CD8-positive, alpha-beta memory T cell (primary cell): ENCODE measurements around the gene RYR3. TPM values are rescaled to one million over a fixed set of nuclear protein-coding genes. Genes with fewer than 3 reads are reported as not detected.

Source experiments
- CTCF ChIA-PET: fragments of 350-600 bp; sonication (Branson Sonifier 250); formaldehyde crosslinking; loops from one replicate; lab custom pipeline; 2021; ENCODE audit warnings: antibody characterized with exemption; lab: Charles Lee
- POLR2A ChIA-PET: fragments of 350-600 bp; sonication (Branson Sonifier 250); formaldehyde crosslinking; loops from one replicate; lab custom pipeline; 2021; ENCODE audit warnings: antibody characterized with exemption; lab: Charles Lee
- DNase-seq, 5 donors: peaks; one replicate each; pipeline versions ENCODE4 v3.0.0 to v3.0.0-alpha.2; 2020 to 2022; ENCODE audit warnings: mixed read lengths in 1 of 5
- H3K27ac ChIP-seq: one replicate; pipeline ENCODE4 v1.7.0; 2013; ENCODE audit warnings: low read depth, mild to moderate bottlenecking, low read length, moderate library complexity
- H3K27me3 ChIP-seq: 2 replicates; pipeline ENCODE4 v1.7.0; 2013; ENCODE audit warnings: low read length, mild to moderate bottlenecking; ENCODE audit not compliant: insufficient read depth, poor library complexity, severe bottlenecking
- H3K36me3 ChIP-seq: 2 replicates; pipeline ENCODE4 v1.7.0; 2013; ENCODE audit warnings: mild to moderate bottlenecking, low read length, moderate library complexity; ENCODE audit not compliant: insufficient read depth
- H3K4me1 ChIP-seq: 2 replicates; pipeline ENCODE4 v1.7.0; 2013; ENCODE audit warnings: mild to moderate bottlenecking, low read length, moderate library complexity; ENCODE audit not compliant: insufficient read depth
- H3K4me3 ChIP-seq: 2 replicates; pipeline ENCODE4 v1.7.0; 2013; ENCODE audit warnings: mild to moderate bottlenecking, low read length
- H3K9me3 ChIP-seq: 2 replicates; pipeline ENCODE4 v1.7.0; 2013; ENCODE audit warnings: mild to moderate bottlenecking, low read length
- H3K27ac Mint-ChIP-seq, 8 donors: one replicate each; pipeline ENCODE4 v1.8.0; 2020 to 2021; ENCODE audit warnings: mixed read lengths in 8 of 8, mild to moderate bottlenecking in 6 of 8, inconsistent platforms in 3 of 8, moderate library complexity in 3 of 8
- H3K27me3 Mint-ChIP-seq, 2 donors: one replicate each; pipeline ENCODE4 v1.8.0; 2020 to 2021; ENCODE audit warnings: mixed read lengths in 2 of 2, mild to moderate bottlenecking in 1 of 2, moderate library complexity in 1 of 2
- H3K36me3 Mint-ChIP-seq, 3 donors: one replicate each; pipeline ENCODE4 v1.8.0; 2020 to 2021; ENCODE audit warnings: mixed read lengths in 3 of 3, inconsistent platforms in 1 of 3, mild to moderate bottlenecking in 1 of 3
- H3K4me1 Mint-ChIP-seq, 3 donors: one replicate each; pipeline ENCODE4 v1.8.0; 2020 to 2021; ENCODE audit warnings: mixed read lengths in 3 of 3, inconsistent platforms in 1 of 3, mild to moderate bottlenecking in 1 of 3
- H3K4me3 Mint-ChIP-seq, 7 donors: one replicate each; pipeline ENCODE4 v1.8.0; 2020 to 2021; ENCODE audit warnings: mixed read lengths in 7 of 7, mild to moderate bottlenecking in 6 of 7, moderate library complexity in 4 of 7, inconsistent platforms in 2 of 7
- H3K9me3 Mint-ChIP-seq, 5 donors: one replicate each; pipeline ENCODE4 v1.8.0; 2020 to 2022; ENCODE audit warnings: mixed read lengths in 5 of 5, mild to moderate bottlenecking in 3 of 5, moderate library complexity in 2 of 5, inconsistent platforms in 1 of 5
- polyA plus RNA-seq: library from polyadenylated mRNA; unstranded; fragments of 300-500 nt; fragmentation: Illumina TruSeq; gene quantifications from one replicate; pipeline ENCODE4 v1.2.3, GENCODE V29; 2021
- total RNA-seq, 2 experiments: library from RNA; stranded (reverse); gene quantifications; one replicate each; pipeline ENCODE4 v1.2.3, GENCODE V29; 2021

RYR3 gene
- total and polyA plus RNA-seq, 3 experiments from 2014 or later, result 0.08 TPM; not detected in 2

DNA sequence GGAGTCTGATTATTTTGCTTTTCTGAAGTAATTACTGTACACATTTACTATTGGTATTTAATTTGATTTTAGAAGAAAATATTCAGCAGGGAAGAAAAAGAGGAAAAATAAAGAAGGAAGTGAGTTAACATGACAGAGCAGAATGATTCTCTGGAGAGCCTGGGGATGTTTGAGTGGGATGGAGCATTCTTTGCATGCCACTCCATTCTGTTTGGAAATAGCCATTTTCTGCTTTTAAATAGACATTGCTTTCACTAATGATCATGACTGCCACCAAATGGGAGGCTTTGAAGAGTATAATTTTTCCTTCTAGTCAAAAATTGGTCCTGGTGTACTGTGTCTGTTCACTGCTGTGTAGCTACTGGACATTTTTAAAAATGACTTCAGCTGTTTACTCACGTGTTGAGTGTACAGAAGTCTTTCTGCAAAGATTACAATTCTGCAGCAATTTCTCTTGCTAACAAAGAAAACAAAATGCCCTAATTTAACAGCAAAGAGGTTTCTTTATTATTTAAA, 196.1 kb downstream of the RYR3 start:
- DNase-seq, result no peak
- no peaks in the 10 kb centered on the region for H3K9me3 ChIP-seq
- H3K27me3 ChIP-seq, result no peaks in the 10 kb centered on the region
- Mint-ChIP-seq H3K27ac (no peak overlapping the region), H3K27me3 (peaks cover 0 to 6% of the 10 kb centered on the region in 2 donors), H3K36me3 (no peaks in the 10 kb centered on the region), H3K4me3 (no peak overlapping the region), H3K4me1 (no peaks in the 10 kb centered on the region), H3K9me3 (peaks cover 0 to 11% (median 2%) of the 10 kb centered on the region in 5 donors)
- no peaks in the 10 kb centered on the region for H3K36me3 ChIP-seq
- ChIA-PET CTCF (no interaction called here), POLR2A (no interaction called here)
- no peaks in the 10 kb centered on the region for H3K4me1 ChIP-seq
- H3K4me3 ChIP-seq, result no peak overlapping the region
- no peak overlapping the region for H3K27ac ChIP-seq

- Histone ChIP-seq H3K9me3 (no peaks in the 10 kb centered on the region), H3K4me1 (no peaks in the 10 kb centered on the region), H3K4me3 (no peak overlapping the region), H3K27me3 (no peaks in the 10 kb centered on the region), H3K36me3 (no peaks in the 10 kb centered on the region), H3K27ac (no peak overlapping the region)
- H3K27me3 Mint-ChIP-seq, result peaks cover 0 to 2% of the 10 kb centered on the region in 2 donors
- peaks cover 0 to 6% (median 2%) of the 10 kb centered on the region in 5 donors for H3K9me3 Mint-ChIP-seq
- H3K27ac Mint-ChIP-seq, result no peak overlapping the region
- no peak for DNase-seq
- no peaks in the 10 kb centered on the region for H3K4me1 Mint-ChIP-seq
- no peak overlapping the region for H3K4me3 Mint-ChIP-seq
- POLR2A ChIA-PET, result no interaction called here
- H3K36me3 Mint-ChIP-seq, result no peaks in the 10 kb centered on the region
- CTCF ChIA-PET, result no interaction called here
These were observed 197.9 kb downstream of the RYR3 start for GRCh38 chr15:33508703-33509102.

GRCh38 chr15:33515121-33515520, 204.4 kb downstream of the RYR3 start:
- H3K4me3 Mint-ChIP-seq, result no peak overlapping the region
- no peaks in the 10 kb centered on the region for H3K27me3 ChIP-seq
- CTCF ChIA-PET, result no interaction called here
- no peak overlapping the region for H3K27ac Mint-ChIP-seq
- peaks cover 0 to 5% of the 10 kb centered on the region in 2 donors for H3K27me3 Mint-ChIP-seq
- H3K36me3 Mint-ChIP-seq, result no peaks in the 10 kb centered on the region
- no peak overlapping the region for H3K4me3 ChIP-seq
- no peak overlapping the region for H3K27ac ChIP-seq
- peaks cover 0 to 2% (median 0%) of the 10 kb centered on the region in 5 donors for H3K9me3 Mint-ChIP-seq
- H3K4me1 ChIP-seq, result no peaks in the 10 kb centered on the region
- no peaks in the 10 kb centered on the region for H3K9me3 ChIP-seq
- no peaks in the 10 kb centered on the region for H3K36me3 ChIP-seq
- POLR2A ChIA-PET, result no interaction called here
- no peaks in the 10 kb centered on the region for H3K4me1 Mint-ChIP-seq
- DNase-seq, result no peak

GRCh38 chr15:33516563-33516962, 205.8 kb downstream of the RYR3 start:
- no peak overlapping the region for H3K27ac ChIP-seq
- ChIA-PET CTCF (no interaction called here), POLR2A (no interaction called here)
- DNase-seq, result no peak
- no peak overlapping the region for H3K4me3 ChIP-seq
- Mint-ChIP-seq H3K27ac (no peak overlapping the region), H3K36me3 (no peaks in the 10 kb centered on the region), H3K4me1 (no peaks in the 10 kb centered on the region), H3K27me3 (peaks cover 0 to 3% of the 10 kb centered on the region in 2 donors), H3K4me3 (no peak overlapping the region), H3K9me3 (peaks cover 0 to 2% (median 0%) of the 10 kb centered on the region in 5 donors)
- H3K36me3 ChIP-seq, result no peaks in the 10 kb centered on the region
- no peaks in the 10 kb centered on the region for H3K27me3 ChIP-seq
- no peaks in the 10 kb centered on the region for H3K9me3 ChIP-seq
- H3K4me1 ChIP-seq, result no peaks in the 10 kb centered on the region

GRCh38 chr15:33517944-33518343, 207.2 kb downstream of the RYR3 start:
- no peaks in the 10 kb centered on the region for H3K4me1 Mint-ChIP-seq
- peaks cover 0 to 2% (median 0%) of the 10 kb centered on the region in 5 donors for H3K9me3 Mint-ChIP-seq
- Histone ChIP-seq H3K27me3 (no peaks in the 10 kb centered on the region), H3K27ac (no peak overlapping the region), H3K9me3 (no peaks in the 10 kb centered on the region), H3K4me1 (no peaks in the 10 kb centered on the region), H3K36me3 (no peaks in the 10 kb centered on the region), H3K4me3 (no peak overlapping the region)
- ChIA-PET POLR2A (no interaction called here), CTCF (no interaction called here)
- H3K4me3 Mint-ChIP-seq, result no peak overlapping the region
- peaks cover 0 to 3% of the 10 kb centered on the region in 2 donors for H3K27me3 Mint-ChIP-seq
- H3K36me3 Mint-ChIP-seq, result no peaks in the 10 kb centered on the region
- DNase-seq, result no peak
- no peak overlapping the region for H3K27ac Mint-ChIP-seq

DNA sequence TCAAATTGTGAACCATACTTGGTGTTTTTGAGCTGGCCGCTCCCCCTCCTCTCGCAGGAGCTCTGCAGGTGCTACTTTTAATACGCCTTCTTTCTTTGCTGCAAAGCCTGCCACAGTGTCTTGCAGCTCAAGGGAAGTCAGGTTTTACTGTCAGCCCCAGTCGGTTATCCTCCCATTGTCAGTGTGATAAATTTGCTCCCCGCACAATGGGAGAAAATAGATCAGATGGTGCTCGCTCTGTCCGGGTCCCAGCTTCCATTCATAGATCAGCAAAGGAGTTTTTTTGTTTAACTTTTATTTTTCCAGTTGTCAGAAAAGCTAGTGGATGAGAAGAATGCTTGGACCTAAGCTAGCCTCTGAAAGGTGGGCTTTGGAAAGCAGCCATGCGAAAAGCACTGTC, 207.7 kb downstream of the RYR3 start:
- POLR2A ChIA-PET, result no interaction called here
- Histone ChIP-seq H3K36me3 (no peaks in the 10 kb centered on the region), H3K4me3 (no peak overlapping the region), H3K27me3 (no peaks in the 10 kb centered on the region), H3K4me1 (no peaks in the 10 kb centered on the region), H3K27ac (no peak overlapping the region), H3K9me3 (no peaks in the 10 kb centered on the region)
- Mint-ChIP-seq H3K4me1 (no peaks in the 10 kb centered on the region), H3K9me3 (peaks cover 0 to 2% (median 0%) of the 10 kb centered on the region in 5 donors), H3K36me3 (no peaks in the 10 kb centered on the region), H3K27ac (no peak overlapping the region), H3K4me3 (no peak overlapping the region), H3K27me3 (peaks cover 0 to 3% of the 10 kb centered on the region in 2 donors)
- DNase-seq, result no peak
- CTCF ChIA-PET, result no interaction called here

GRCh38 chr15:33524274-33524673, 213.5 kb downstream of the RYR3 start:
- H3K27me3 ChIP-seq, result no peaks in the 10 kb centered on the region
- no peak for DNase-seq
- H3K9me3 ChIP-seq, result no peaks in the 10 kb centered on the region
- H3K9me3 Mint-ChIP-seq, result peaks cover 0 to 1% (median 0%) of the 10 kb centered on the region in 5 donors
- no peak overlapping the region for H3K4me3 ChIP-seq
- H3K4me1 ChIP-seq, result no peaks in the 10 kb centered on the region
- no peak overlapping the region for H3K27ac Mint-ChIP-seq
- ChIA-PET POLR2A (no interaction called here), CTCF (no interaction called here)
- no peaks in the 10 kb centered on the region for H3K36me3 ChIP-seq
- H3K27ac ChIP-seq, result no peak overlapping the region
- H3K27me3 Mint-ChIP-seq, result peaks cover 0 to 3% of the 10 kb centered on the region in 2 donors
- H3K4me1 Mint-ChIP-seq, result no peaks in the 10 kb centered on the region
- no peaks in the 10 kb centered on the region for H3K36me3 Mint-ChIP-seq
- no peak overlapping the region for H3K4me3 Mint-ChIP-seq

DNA sequence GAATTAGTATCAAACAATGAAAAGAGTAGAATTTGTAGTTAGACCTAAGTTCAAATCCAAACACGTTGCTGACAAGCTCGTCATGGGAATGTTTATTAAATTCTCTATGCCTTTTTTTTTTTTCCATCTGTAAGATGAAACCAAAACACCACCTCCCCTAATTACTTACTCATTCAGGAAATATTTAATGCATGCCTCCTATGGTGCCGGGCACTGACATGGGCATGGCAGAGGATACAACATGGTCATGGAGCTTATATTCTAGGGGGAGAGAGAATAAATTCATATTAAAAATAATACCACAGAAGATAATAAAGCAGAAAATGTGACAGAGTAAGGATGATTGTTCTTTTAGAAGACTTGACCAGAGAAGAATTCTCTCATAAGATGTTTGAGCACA, 215.8 kb downstream of the RYR3 start:
- CTCF ChIA-PET, result no interaction called here
- Histone ChIP-seq H3K4me1 (no peaks in the 10 kb centered on the region), H3K36me3 (no peaks in the 10 kb centered on the region), H3K27ac (no peak overlapping the region), H3K9me3 (no peaks in the 10 kb centered on the region), H3K27me3 (no peaks in the 10 kb centered on the region), H3K4me3 (no peak overlapping the region)
- Mint-ChIP-seq H3K4me1 (no peaks in the 10 kb centered on the region), H3K27ac (no peak overlapping the region), H3K36me3 (no peaks in the 10 kb centered on the region), H3K27me3 (peaks cover 0 to 3% of the 10 kb centered on the region in 2 donors), H3K9me3 (no peaks in the 10 kb centered on the region), H3K4me3 (no peak overlapping the region)
- POLR2A ChIA-PET, result no interaction called here
- no peak for DNase-seq
